Lower lobe of right lung (tissue), 2 donors: ENCODE results near the gene TAGLN. TPM values are rescaled to one million over a fixed set of nuclear protein-coding genes. Genes with fewer than 3 reads are reported as not detected.

Source experiments
- ATAC-seq, 2 donors: fragments of 200-7000 bp; cut with Tn5 transposase; one replicate each; pipeline ENCODE4 v1.9.1; 2020 to 2022; ENCODE audit warnings: mild to moderate bottlenecking in 2 of 2, moderate library complexity in 2 of 2
- DNase-seq: peaks from one replicate; pipeline ENCODE4 v3.0.0-alpha.2; 2020
- H3K27ac ChIP-seq: fragments of 200-600 bp; one replicate; pipeline ENCODE4 v1.8.0; 2022
- H3K27me3 ChIP-seq: fragments of 200-600 bp; one replicate; pipeline ENCODE4 v1.8.0; 2022; ENCODE audit warnings: low read depth
- H3K36me3 ChIP-seq: fragments of 200-600 bp; one replicate; pipeline ENCODE4 v1.8.0; 2022; ENCODE audit warnings: mild to moderate bottlenecking
- H3K4me1 ChIP-seq: fragments of 200-600 bp; one replicate; pipeline ENCODE4 v1.8.0; 2022
- H3K4me3 ChIP-seq: fragments of 200-600 bp; one replicate; pipeline ENCODE4 v1.8.0; 2022; ENCODE audit warnings: mild to moderate bottlenecking
- H3K9me3 ChIP-seq: fragments of 200-600 bp; one replicate; pipeline ENCODE4 v1.8.0; 2022
- CTCF ChIP-seq: fragments of 200-600 bp; IDR thresholded peaks from one replicate; pipeline ENCODE4 v1.8.0; 2022; ENCODE audit warnings: antibody characterized with exemption, mild to moderate bottlenecking
- intact Hi-C: fragments of 100-400 bp; cut with DNase I; formaldehyde crosslinking; loops from one replicate; pipeline ENCODE4 v1.11.0; 2022
- total RNA-seq: library from RNA; stranded (reverse); fragmentation: NEBNext Ultra II Directional; extraction: Animal tissue kit (Norgen Biotek cat#: 25700); gene quantifications from one replicate; pipeline ENCODE4 v1.2.1, GENCODE V29; 2021
- donor health status: DM: no; HTN: yes; CAD: no; lungs with severe emphysema.

TAGLN gene
- total RNA-seq, 1 donor from 2014 or later: 297 TPM

- H3K9me3 ChIP-seq: no peaks in the 10 kb centered on the region
- no peaks in the 10 kb centered on the region for H3K27me3 ChIP-seq
- peaks cover 51% of the 10 kb centered on the region for H3K36me3 ChIP-seq
- intact Hi-C loops: no loop called here
- no peak for ATAC-seq
- peak overlapping the region; percentile 94 for H3K4me3 ChIP-seq
- no peak for TF ChIP-seq CTCF
- peak overlapping the region; percentile 25 for H3K27ac ChIP-seq
- DNase-seq: no peak
- peaks cover 37% of the 10 kb centered on the region for H3K4me1 ChIP-seq
These were observed 30.7 kb downstream of the TAGLN start for GRCh38 chr11:117229931-117230285.

GRCh38 chr11:117230286-117230961 lies 31.3 kb downstream of the TAGLN start:
- peaks cover 46% of the 10 kb centered on the region for H3K36me3 ChIP-seq
- no peak for TF ChIP-seq CTCF
- H3K4me1 ChIP-seq: peaks cover 37% of the 10 kb centered on the region
- H3K9me3 ChIP-seq: no peaks in the 10 kb centered on the region
- H3K27me3 ChIP-seq: no peaks in the 10 kb centered on the region
- H3K27ac ChIP-seq: peak overlapping the region; percentile 95
- no peak for ATAC-seq
- peak overlapping the region; percentile 94 for H3K4me3 ChIP-seq
- no peak for DNase-seq
- intact Hi-C loops: no loop called here

GRCh38 chr11:117230999-117231841 lies 32.0 kb downstream of the TAGLN start:
- intact Hi-C loops: no loop called here
- ATAC-seq (no peak), DNase-seq (no peak)
- no peaks in the 10 kb centered on the region for H3K27me3 ChIP-seq
- TF ChIP-seq CTCF: no peak
- no peaks in the 10 kb centered on the region for H3K9me3 ChIP-seq
- H3K36me3 ChIP-seq: peaks cover 38% of the 10 kb centered on the region
- peaks cover 35% of the 10 kb centered on the region for H3K4me1 ChIP-seq
- H3K27ac ChIP-seq: peak overlapping the region; percentile 95
- peak overlapping the region; percentile 94 for H3K4me3 ChIP-seq

- intact Hi-C loops: no loop called here
- Histone ChIP-seq H3K4me1 (peaks cover 34% of the 10 kb centered on the region), H3K4me3 (peak within 1 kb of the TSS; percentile 94), H3K27me3 (no peaks in the 10 kb centered on the region), H3K27ac (peak within 1 kb of the TSS; percentile 95), H3K36me3 (peaks cover 34% of the 10 kb centered on the region), H3K9me3 (no peaks in the 10 kb centered on the region)
- DNase-seq (peak; percentile 82), ATAC-seq (no peak)
- no peak for TF ChIP-seq CTCF
These were observed 32.6 kb downstream of the TAGLN start, which contains the start of gene PCSK7 for GRCh38 chr11:117231842-117232091. PCSK7 (minus strand) TSS chr11:117232073; CDS start chr11:117229844, 2,229 bp downstream.

GRCh38 chr11:117232092-117232878 lies 33.1 kb downstream of the TAGLN start, which contains the start of gene RNF214:
RNF214 (plus strand) TSS chr11:117232671; CDS start chr11:117234273, 1,602 bp downstream.
- H3K36me3 ChIP-seq: peaks cover 34% of the 10 kb centered on the region
- H3K4me1 ChIP-seq: peaks cover 34% of the 10 kb centered on the region
- peak within 1 kb of the TSS; percentile 94 for H3K4me3 ChIP-seq
- peak; percentile 81 for DNase-seq
- no peaks in the 10 kb centered on the region for H3K9me3 ChIP-seq
- intact Hi-C loops: no loop called here
- ATAC-seq: peak; percentile 93 to 96
- TF ChIP-seq CTCF: peak; percentile 80
- no peaks in the 10 kb centered on the region for H3K27me3 ChIP-seq
- peak within 1 kb of the TSS; percentile 95 for H3K27ac ChIP-seq
